Body of pancreas (tissue), 4 donors: ENCODE measurements around the gene CD55.

ENCODE experiments used
- POLR2A ChIP-seq, 3 donors: fragments of 450-650 bp; IDR thresholded peaks; one replicate each; pipeline ENCODE4 v1.6.1; 2016; ENCODE audit warnings: antibody characterized with exemption in 3 of 3, mild to moderate bottlenecking in 2 of 3
- TF ChIP-seq, protein P1 (sequence below), 7 experiments: fragments of 450-650 bp in 4 of 7; fragments of 200-600 bp in 3 of 7; sonication (generic) in 3 of 7; IDR thresholded peaks; one replicate each; pipeline ENCODE4 v1.5.1; 2016 to 2019; ENCODE audit warnings: antibody characterized with exemption in 7 of 7

DNA sequence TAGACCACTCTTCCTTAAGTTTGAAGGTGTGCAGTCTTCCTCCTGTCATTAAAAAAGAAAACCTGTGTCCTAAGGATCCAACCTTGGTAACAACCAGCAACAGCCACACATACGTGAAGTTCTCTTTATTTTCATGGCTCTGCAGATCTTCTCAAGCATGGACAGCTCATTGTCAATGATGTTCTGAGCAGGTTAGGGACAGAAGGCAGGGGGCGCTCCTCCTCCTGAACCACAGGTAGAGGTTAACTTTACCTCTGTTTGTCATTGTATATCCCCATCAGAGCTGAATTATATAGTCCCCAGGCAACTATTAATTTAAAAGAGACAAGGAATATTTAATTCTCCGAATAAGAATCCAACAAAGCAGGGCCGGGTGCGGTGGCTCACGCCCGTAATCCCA, 80.1 kb downstream of the CD55 start:
- TF ChIP-seq, protein P1, sequence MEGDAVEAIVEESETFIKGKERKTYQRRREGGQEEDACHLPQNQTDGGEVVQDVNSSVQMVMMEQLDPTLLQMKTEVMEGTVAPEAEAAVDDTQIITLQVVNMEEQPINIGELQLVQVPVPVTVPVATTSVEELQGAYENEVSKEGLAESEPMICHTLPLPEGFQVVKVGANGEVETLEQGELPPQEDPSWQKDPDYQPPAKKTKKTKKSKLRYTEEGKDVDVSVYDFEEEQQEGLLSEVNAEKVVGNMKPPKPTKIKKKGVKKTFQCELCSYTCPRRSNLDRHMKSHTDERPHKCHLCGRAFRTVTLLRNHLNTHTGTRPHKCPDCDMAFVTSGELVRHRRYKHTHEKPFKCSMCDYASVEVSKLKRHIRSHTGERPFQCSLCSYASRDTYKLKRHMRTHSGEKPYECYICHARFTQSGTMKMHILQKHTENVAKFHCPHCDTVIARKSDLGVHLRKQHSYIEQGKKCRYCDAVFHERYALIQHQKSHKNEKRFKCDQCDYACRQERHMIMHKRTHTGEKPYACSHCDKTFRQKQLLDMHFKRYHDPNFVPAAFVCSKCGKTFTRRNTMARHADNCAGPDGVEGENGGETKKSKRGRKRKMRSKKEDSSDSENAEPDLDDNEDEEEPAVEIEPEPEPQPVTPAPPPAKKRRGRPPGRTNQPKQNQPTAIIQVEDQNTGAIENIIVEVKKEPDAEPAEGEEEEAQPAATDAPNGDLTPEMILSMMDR (IDR thresholded peaks at IDR 0.05): no peak
- no peak for TF ChIP-seq POLR2A (IDR thresholded peaks at IDR 0.05)
